ENCODE data around the gene NDFIP1.

NDFIP1 gene

GRCh38 chr5:142108432-142109330, at the start of gene NDFIP1:
NDFIP1 (plus strand) TSS chr5:142108779; CDS start chr5:142108975, 196 bp downstream.
- TF ChIP-seq GATA2 (IDR thresholded peaks at IDR 0.05; ENCODE audit: low read depth, low read length) (no peak), GATA3 (IDR thresholded peaks at IDR 0.05; ENCODE audit: low read depth, low read length) (no peak)

- no peak for TF ChIP-seq GATA2 (IDR thresholded peaks at IDR 0.05; ENCODE audit: low read depth, low read length)
- TF ChIP-seq GATA3 (IDR thresholded peaks at IDR 0.05; ENCODE audit: low read depth, low read length) = no peak
These were observed 49.2 kb upstream of the NDFIP1 start for GRCh38 chr5:142059304-142059940.

GRCh38 chr5:142063376-142063775, 45.2 kb upstream of the NDFIP1 start:
- no peak for TF ChIP-seq GATA3 (IDR thresholded peaks at IDR 0.05; ENCODE audit: low read depth, low read length)
- no peak for TF ChIP-seq GATA2 (IDR thresholded peaks at IDR 0.05; ENCODE audit: low read depth, low read length)

GRCh38 chr5:142063878-142064331, 44.7 kb upstream of the NDFIP1 start:
- no peak for TF ChIP-seq GATA3 (IDR thresholded peaks at IDR 0.05; ENCODE audit: low read depth, low read length)
- TF ChIP-seq GATA2 (IDR thresholded peaks at IDR 0.05; ENCODE audit: low read depth, low read length) = no peak

- no peak for TF ChIP-seq GATA2 (IDR thresholded peaks at IDR 0.05; ENCODE audit: low read depth, low read length)
- no peak for TF ChIP-seq GATA3 (IDR thresholded peaks at IDR 0.05; ENCODE audit: low read depth, low read length)
These were observed 43.3 kb upstream of the NDFIP1 start for GRCh38 chr5:142065273-142065672.

GRCh38 chr5:142069606-142070399, 38.8 kb upstream of the NDFIP1 start:
- TF ChIP-seq GATA2 (IDR thresholded peaks at IDR 0.05; ENCODE audit: low read depth, low read length) = peak; percentile 54; the same call in 1 of the 2 replicates
- no peak for TF ChIP-seq GATA3 (IDR thresholded peaks at IDR 0.05; ENCODE audit: low read depth, low read length)

GRCh38 chr5:142070734-142071133, 37.8 kb upstream of the NDFIP1 start:
- no peak for TF ChIP-seq GATA2 (IDR thresholded peaks at IDR 0.05; ENCODE audit: low read depth, low read length)
- no peak for TF ChIP-seq GATA3 (IDR thresholded peaks at IDR 0.05; ENCODE audit: low read depth, low read length)

GRCh38 chr5:142072488-142072887, 36.1 kb upstream of the NDFIP1 start:
- TF ChIP-seq GATA3 (IDR thresholded peaks at IDR 0.05; ENCODE audit: low read depth, low read length) = no peak
- TF ChIP-seq GATA2 (IDR thresholded peaks at IDR 0.05; ENCODE audit: low read depth, low read length) = no peak

GRCh38 chr5:142073362-142073988, 35.1 kb upstream of the NDFIP1 start:
- TF ChIP-seq GATA3 (IDR thresholded peaks at IDR 0.05; ENCODE audit: low read depth, low read length) (no peak), GATA2 (IDR thresholded peaks at IDR 0.05; ENCODE audit: low read depth, low read length) (no peak)

- no peak for TF ChIP-seq GATA2 (IDR thresholded peaks at IDR 0.05; ENCODE audit: low read depth, low read length)
- TF ChIP-seq GATA3 (IDR thresholded peaks at IDR 0.05; ENCODE audit: low read depth, low read length) = no peak
These were observed 34.6 kb upstream of the NDFIP1 start for GRCh38 chr5:142074006-142074405.

- TF ChIP-seq GATA2 (IDR thresholded peaks at IDR 0.05; ENCODE audit: low read depth, low read length) (no peak), GATA3 (IDR thresholded peaks at IDR 0.05; ENCODE audit: low read depth, low read length) (no peak)
These were observed 30.4 kb upstream of the NDFIP1 start for GRCh38 chr5:142078221-142078620.

- TF ChIP-seq GATA2 (IDR thresholded peaks at IDR 0.05; ENCODE audit: low read depth, low read length) (no peak), GATA3 (IDR thresholded peaks at IDR 0.05; ENCODE audit: low read depth, low read length) (no peak)
These were observed 29.9 kb upstream of the NDFIP1 start for GRCh38 chr5:142078706-142079105.

GRCh38 chr5:142079306-142079721, 29.3 kb upstream of the NDFIP1 start:
- TF ChIP-seq GATA3 (IDR thresholded peaks at IDR 0.05; ENCODE audit: low read depth, low read length) (no peak), GATA2 (IDR thresholded peaks at IDR 0.05; ENCODE audit: low read depth, low read length) (no peak; the same call in 1 of the 2 replicates)
